GM19438 (cell line): Measurements from ENCODE around the gene SAFB.
"Not testable (repeated sequence)": the region's sequence is repeated elsewhere in the genome, so short reads cannot be mapped to it uniquely, and the experiment has no call there.

Source experiments
- ATAC-seq: cut with Tn5 transposase; IDR thresholded peaks from one replicate; pipeline ENCODE4 v1.9.1; 2021; ENCODE audit warnings: low read depth; ENCODE audit not compliant: unreplicated experiment

The SAFB gene

GRCh38 chr19:5694956-5695648 is 72.2 kb downstream of the SAFB start:
- ATAC-seq: no peak

GRCh38 chr19:5695649-5696195 is 72.8 kb downstream of the SAFB start:
- no peak for ATAC-seq

GRCh38 chr19:5696196-5697021 is 73.5 kb downstream of the SAFB start:
- ATAC-seq: no peak

- no peak for ATAC-seq
These were observed 74.4 kb downstream of the SAFB start for GRCh38 chr19:5697022-5697889.

- no peak for ATAC-seq
These were observed 75.2 kb downstream of the SAFB start for GRCh38 chr19:5697890-5698634.

- no peak for ATAC-seq
These were observed 75.9 kb downstream of the SAFB start for GRCh38 chr19:5698635-5699422.

GRCh38 chr19:5700455-5701092 is 77.7 kb downstream of the SAFB start:
- no peak for ATAC-seq

- ATAC-seq: not testable (repeated sequence)
These were observed 79.1 kb downstream of the SAFB start for GRCh38 chr19:5702053-5702410.

- no peak for ATAC-seq
These were observed 81.2 kb downstream of the SAFB start for GRCh38 chr19:5703819-5704818.

- no peak for ATAC-seq
These were observed 82.7 kb downstream of the SAFB start for GRCh38 chr19:5705552-5705951.

GRCh38 chr19:5706876-5707573 is 84.1 kb downstream of the SAFB start:
- ATAC-seq: no peak

- no peak for ATAC-seq
These were observed 85.0 kb downstream of the SAFB start for GRCh38 chr19:5707576-5708575.

- ATAC-seq: no peak
These were observed 88.1 kb downstream of the SAFB start for GRCh38 chr19:5711025-5711424.

- no peak for ATAC-seq
These were observed 88.9 kb downstream of the SAFB start for GRCh38 chr19:5711713-5712161.

- no peak for ATAC-seq
These were observed 90.3 kb downstream of the SAFB start for GRCh38 chr19:5713228-5713627.

- no peak for ATAC-seq
These were observed 91.9 kb downstream of the SAFB start for GRCh38 chr19:5714816-5715215.
